ENCODE results near the gene DNLZ. TPM values are rescaled to one million over a fixed set of nuclear protein-coding genes. Genes with fewer than 3 reads are reported as not detected.
A peak's percentile ranks its signal among the peaks of the same experiment; 100 is the strongest.

DNLZ gene
- total and polyA plus RNA-seq, 5 donors = 15.2 to 24.9 (median 20.4) TPM

DNA sequence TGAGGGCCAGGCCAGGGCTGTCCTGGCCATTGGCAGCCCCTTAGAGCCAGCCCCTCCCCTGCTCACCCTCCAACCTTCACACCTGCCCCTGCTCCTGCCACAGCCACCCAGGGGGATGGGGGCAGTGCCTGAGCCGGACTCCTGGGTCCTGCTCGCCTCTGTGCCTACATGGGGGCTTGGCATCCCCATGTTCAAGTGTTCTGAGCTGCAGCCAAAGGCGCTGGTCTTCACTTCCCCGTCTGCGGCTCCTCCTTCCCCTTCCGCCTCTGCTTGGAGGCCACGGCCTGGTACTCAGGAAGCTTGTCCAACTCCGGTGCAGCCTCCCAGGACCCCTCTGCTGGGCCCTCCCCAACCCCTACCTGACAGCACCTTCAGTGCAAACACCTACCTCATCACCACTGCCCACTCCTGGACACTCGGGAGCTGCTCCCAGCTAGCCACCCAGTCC is 2.3 kb upstream of the DNLZ start:
- intact Hi-C loops (cut with DNase I) = no loop called here

DNA sequence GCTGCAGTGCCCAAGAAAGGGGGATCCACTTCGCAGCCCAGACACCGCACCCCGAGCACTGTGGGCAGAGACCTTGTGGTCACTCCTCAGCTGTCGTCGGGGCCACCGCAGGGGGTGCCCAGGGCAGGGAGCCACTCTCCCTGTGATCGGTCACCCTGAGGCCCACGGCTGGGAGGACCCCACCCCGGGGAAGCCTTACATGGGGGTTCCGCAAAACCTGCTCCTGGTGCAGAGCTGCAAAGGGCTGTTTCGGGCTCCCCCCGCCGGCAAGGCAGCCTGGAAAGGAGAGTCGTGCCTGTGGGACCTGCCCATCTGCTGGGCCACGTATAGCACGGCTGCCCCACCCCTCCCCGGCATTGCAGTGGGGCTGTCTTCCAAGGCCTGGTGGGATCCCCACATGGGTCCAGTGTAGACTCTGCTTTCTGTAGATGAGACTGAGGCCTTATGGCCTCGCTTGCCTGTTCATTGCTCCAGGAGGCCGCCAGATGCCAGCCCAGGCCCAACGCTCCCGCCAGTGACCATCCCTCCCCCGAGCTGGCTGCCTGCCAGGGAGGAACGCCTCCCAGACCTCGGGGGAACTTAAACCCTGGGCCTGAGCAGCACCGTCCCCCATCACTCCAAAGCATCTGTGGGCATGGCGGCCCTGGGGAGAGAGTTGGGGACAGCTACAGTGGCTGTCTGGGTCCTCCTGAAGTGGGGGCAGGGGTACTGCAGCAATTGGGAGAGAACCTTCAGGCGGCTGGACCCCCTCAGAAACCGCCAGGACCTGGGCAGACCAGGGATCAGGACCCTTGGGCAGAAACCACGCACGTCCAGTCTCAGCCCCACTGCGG is 1.6 kb upstream of the DNLZ start:
- H3K4me1 ChIP-seq (ENCODE audit: control insufficient read depth, insufficient read depth, low read length) = peaks cover 5% of the 10 kb centered on the region
- H3K27ac ChIP-seq (ENCODE audit: low read length) = no peak overlapping the region
- H3K27me3 ChIP-seq (ENCODE audit: control insufficient read depth, insufficient read depth) = no peaks in the 10 kb centered on the region
- peak in 2 of 3 donors; percentile 71 to 78 for DNase-seq
- 74% methylated on average over 31 of the region's 31 CpGs for WGBS
- intact Hi-C loops (cut with DNase I) = no loop called here
- no peak for ATAC-seq
- H3K9me3 ChIP-seq (ENCODE audit: control insufficient read depth, low read length) = no peaks in the 10 kb centered on the region
- no peak overlapping the region for H3K4me3 ChIP-seq (ENCODE audit: low read length)

More for the DNA sequence above, 2.3 kb upstream of the DNLZ start:
- Histone ChIP-seq H3K27ac (ENCODE audit: low read length) (no peak overlapping the region), H3K27me3 (ENCODE audit: control insufficient read depth, insufficient read depth) (no peaks in the 10 kb centered on the region), H3K4me3 (ENCODE audit: low read length) (no peak overlapping the region), H3K9me3 (ENCODE audit: control insufficient read depth, low read length) (no peaks in the 10 kb centered on the region), H3K4me1 (ENCODE audit: control insufficient read depth, insufficient read depth, low read length) (peaks cover 5% of the 10 kb centered on the region)
- peak in 1 of 3 donors; percentile 67 for DNase-seq
- 62% methylated on average over 9 of the region's 9 CpGs for WGBS
- no peak for ATAC-seq

GRCh38 chr9:136363949-136364748 is 605 bp upstream of the DNLZ start:
- no peaks in the 10 kb centered on the region for H3K9me3 ChIP-seq (ENCODE audit: control insufficient read depth, low read length)

DNA sequence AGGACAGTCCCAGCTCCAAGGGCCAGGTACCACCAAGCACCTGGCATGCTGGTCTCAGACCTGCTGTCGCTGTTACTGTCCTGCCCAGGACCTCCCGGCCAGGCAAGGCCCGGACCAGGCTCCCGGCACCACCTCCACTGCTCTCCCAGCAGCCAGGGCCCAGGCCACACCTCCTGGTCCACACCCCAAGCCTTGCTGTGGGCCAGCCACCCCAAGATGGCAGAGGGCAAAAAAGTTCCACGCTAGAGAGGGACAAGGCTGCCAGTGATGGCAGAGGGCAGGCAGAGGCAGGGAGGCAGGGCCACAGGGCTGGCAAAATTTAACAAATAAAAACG is 1.1 kb downstream of the DNLZ start:
- DNase-seq (peak in 2 of 3 donors; percentile 78 to 81), ATAC-seq (peak in 1 of 2 donors; percentile 3)
- Histone ChIP-seq H3K4me1 (ENCODE audit: control insufficient read depth, insufficient read depth, low read length) (peaks cover 5% of the 10 kb centered on the region), H3K27ac (ENCODE audit: low read length) (no peak overlapping the region), H3K9me3 (ENCODE audit: control insufficient read depth, low read length) (no peaks in the 10 kb centered on the region), H3K4me3 (ENCODE audit: low read length) (no peak overlapping the region), H3K27me3 (ENCODE audit: control insufficient read depth, insufficient read depth) (no peaks in the 10 kb centered on the region)
- 84% methylated on average over 6 of the region's 6 CpGs for WGBS
- intact Hi-C loops (cut with DNase I) = no loop called here

More at GRCh38 chr9:136363949-136364748, 605 bp upstream of the DNLZ start:
- H3K4me1 ChIP-seq (ENCODE audit: control insufficient read depth, insufficient read depth, low read length) = peaks cover 5% of the 10 kb centered on the region
- intact Hi-C loops (cut with DNase I) = no loop called here
- H3K27ac ChIP-seq (ENCODE audit: low read length) = no peak overlapping the region
- DNase-seq (peak in 1 of 3 donors; percentile 72), ATAC-seq (no peak)
- H3K27me3 ChIP-seq (ENCODE audit: control insufficient read depth, insufficient read depth) = no peaks in the 10 kb centered on the region
- 32% methylated on average over 54 of the region's 54 CpGs for WGBS
- H3K4me3 ChIP-seq (ENCODE audit: low read length) = no peak overlapping the region

DNA sequence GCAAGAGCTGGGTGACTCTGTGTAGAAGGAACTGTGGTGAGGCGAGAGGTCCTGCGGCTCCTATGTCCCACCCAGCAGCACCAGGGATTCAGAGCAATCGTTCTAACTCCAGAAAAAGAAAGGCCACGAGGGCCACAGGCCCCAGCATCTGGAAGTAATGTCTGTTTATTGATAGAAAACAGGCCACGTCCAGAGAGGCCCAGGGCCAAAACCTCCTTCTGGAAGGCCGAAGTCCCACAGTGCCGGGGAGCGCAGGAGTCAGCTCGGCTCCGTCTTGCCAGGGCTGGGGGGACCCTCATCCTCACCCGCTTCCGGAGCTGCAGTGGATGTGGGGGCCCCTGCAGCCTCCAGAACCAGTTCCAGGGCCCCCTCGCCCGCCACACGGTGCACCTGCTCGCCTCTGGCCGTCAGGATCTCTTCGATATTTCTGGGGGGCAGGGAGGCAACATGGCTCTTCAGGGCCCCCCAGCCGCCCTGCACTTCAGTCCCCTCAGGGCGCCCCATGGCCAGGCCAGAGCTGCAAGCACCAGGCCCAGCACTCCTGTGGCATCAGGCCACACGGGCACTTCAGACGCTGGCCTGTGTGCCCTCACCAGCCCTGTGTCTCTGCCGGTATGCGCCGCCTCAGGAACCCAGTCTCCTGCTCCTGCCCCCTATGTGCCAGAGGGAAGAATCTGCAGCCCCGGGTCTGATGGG is 1.6 kb downstream of the DNLZ start:
- Histone ChIP-seq H3K4me1 (ENCODE audit: control insufficient read depth, insufficient read depth, low read length) (peaks cover 5% of the 10 kb centered on the region), H3K27ac (ENCODE audit: low read length) (no peak overlapping the region), H3K27me3 (ENCODE audit: control insufficient read depth, insufficient read depth) (no peaks in the 10 kb centered on the region), H3K9me3 (ENCODE audit: control insufficient read depth, low read length) (no peaks in the 10 kb centered on the region), H3K4me3 (ENCODE audit: low read length) (no peak overlapping the region)
- intact Hi-C loops (cut with DNase I) = no loop called here
- peak in 1 of 2 donors; percentile 0 for ATAC-seq
- 74% methylated on average over 26 of the region's 26 CpGs for WGBS
- DNase-seq = peak in 1 of 3 donors; percentile 71

GRCh38 chr9:136361047-136361753 is 2.3 kb downstream of the DNLZ start:
- Histone ChIP-seq H3K9me3 (ENCODE audit: control insufficient read depth, low read length) (no peaks in the 10 kb centered on the region), H3K4me3 (ENCODE audit: low read length) (no peak overlapping the region), H3K4me1 (ENCODE audit: control insufficient read depth, insufficient read depth, low read length) (peaks cover 5% of the 10 kb centered on the region), H3K27me3 (ENCODE audit: control insufficient read depth, insufficient read depth) (no peaks in the 10 kb centered on the region), H3K27ac (ENCODE audit: low read length) (peak overlapping the region; percentile 1)
- 60% methylated on average over 43 of the region's 43 CpGs for WGBS
- peak in 2 of 3 donors; percentile 58 to 77 for DNase-seq
- intact Hi-C loops (cut with DNase I) = no loop called here
- ATAC-seq = no peak

DNA sequence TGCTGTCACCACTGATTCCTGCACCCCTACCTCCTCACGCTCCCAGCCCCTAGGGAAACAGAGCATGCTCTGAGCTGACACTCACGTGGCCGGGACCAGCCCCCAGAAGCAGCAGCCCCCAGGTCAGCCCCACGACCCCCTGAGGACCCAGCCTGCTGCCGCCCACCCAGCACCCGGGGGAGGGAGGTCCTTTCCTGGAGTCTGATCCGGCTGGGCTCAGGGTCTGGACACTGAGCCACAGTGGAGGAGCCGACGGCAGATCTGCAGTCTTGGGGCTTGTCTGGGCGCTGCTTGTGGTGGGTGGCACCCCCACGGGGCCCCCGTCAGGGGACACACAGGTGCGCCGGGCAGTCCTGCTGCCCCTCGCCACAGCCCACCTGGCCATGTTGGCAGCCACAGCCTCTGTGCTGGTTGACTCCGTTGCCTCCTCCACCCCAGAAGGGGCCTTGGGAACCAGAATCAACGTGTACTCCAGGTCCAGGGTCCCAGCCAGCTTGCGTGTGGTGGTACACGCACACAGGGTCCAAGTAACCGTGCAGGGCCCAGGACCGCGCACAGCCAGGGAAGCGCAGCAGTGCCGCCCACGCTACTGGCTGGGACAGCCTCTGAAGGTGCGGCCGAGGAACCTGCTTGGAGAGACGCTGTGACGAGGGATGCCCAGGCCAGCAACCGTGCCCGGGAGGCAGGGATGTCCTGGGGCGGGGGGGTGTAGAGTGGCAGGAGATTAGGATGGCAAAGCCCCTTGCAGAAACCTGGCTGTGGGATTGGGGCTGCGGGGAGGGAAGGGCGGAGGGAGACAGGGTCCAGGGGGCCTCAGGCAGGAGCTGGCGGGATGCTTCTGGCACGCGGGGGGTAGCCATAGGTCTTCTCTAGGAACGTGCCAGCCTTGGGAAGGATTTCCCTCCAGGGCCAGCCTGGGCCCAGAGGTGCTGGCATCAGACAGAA is 3.5 kb downstream of the DNLZ start:
- Histone ChIP-seq H3K4me1 (ENCODE audit: control insufficient read depth, insufficient read depth, low read length) (peaks cover 5% of the 10 kb centered on the region), H3K4me3 (ENCODE audit: low read length) (no peak overlapping the region), H3K27me3 (ENCODE audit: control insufficient read depth, insufficient read depth) (no peaks in the 10 kb centered on the region), H3K27ac (ENCODE audit: low read length) (no peak overlapping the region), H3K9me3 (ENCODE audit: control insufficient read depth, low read length) (no peaks in the 10 kb centered on the region)
- ATAC-seq (no peak), DNase-seq (peak in 1 of 3 donors; percentile 64)
- 65% methylated on average over 38 of the region's 38 CpGs for WGBS
- intact Hi-C loops (cut with DNase I) = no loop called here

DNA sequence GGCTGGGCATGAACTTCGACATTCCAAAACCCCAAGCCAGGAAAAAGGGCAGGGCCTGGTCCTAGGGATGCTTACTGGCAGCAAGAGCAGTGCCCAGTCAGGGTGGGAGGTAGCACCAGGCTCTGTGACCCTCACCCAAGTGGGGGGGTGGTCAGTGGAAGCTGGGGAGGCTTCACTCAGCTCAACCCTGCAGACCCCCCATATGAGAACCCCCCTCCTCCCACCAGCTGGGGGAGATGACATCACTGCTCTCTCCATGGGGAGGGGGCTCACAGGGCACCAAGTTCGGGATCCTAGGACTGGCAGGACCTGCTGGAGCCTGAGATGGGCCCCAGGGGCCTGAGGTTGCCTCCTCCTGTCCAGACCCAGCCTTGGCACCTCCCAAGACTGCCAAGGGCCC is 4.7 kb downstream of the DNLZ start:
- no peak overlapping the region for H3K4me3 ChIP-seq (ENCODE audit: low read length)
- WGBS = 51% methylated on average over 2 of the region's 2 CpGs
- peaks cover 2% of the 10 kb centered on the region for H3K4me1 ChIP-seq (ENCODE audit: control insufficient read depth, insufficient read depth, low read length)
- intact Hi-C loops (cut with DNase I) = no loop called here
- H3K27me3 ChIP-seq (ENCODE audit: control insufficient read depth, insufficient read depth) = no peaks in the 10 kb centered on the region
- ATAC-seq (no peak), DNase-seq (no peak)
- no peak overlapping the region for H3K27ac ChIP-seq (ENCODE audit: low read length)
- no peaks in the 10 kb centered on the region for H3K9me3 ChIP-seq (ENCODE audit: control insufficient read depth, low read length)

DNA sequence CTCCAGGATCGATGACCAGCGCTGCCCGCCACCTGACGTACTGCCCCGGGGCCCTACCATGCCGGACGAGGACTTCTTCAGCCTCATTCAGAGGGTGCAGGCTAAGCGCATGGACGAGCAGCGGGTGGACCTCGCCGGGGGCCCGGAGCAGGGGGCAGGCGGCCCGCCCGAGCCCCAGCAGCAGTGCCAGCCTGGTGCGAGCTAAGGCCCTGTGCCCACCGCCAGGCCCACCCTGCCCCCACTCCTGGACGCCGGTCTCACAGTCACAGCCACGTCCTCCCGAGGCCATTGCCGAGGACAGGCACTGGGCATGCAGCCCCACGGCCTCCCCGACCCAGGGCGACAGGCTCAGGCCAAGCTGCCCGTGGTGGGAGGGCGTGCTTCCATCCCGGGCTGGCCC is 5.5 kb downstream of the DNLZ start:
- H3K9me3 ChIP-seq (ENCODE audit: control insufficient read depth, low read length) = no peaks in the 10 kb centered on the region
- DNase-seq = peak in 2 of 3 donors; percentile 70
- 83% methylated on average over 29 of the region's 29 CpGs for WGBS
- no peak overlapping the region for H3K27ac ChIP-seq (ENCODE audit: low read length)
- H3K27me3 ChIP-seq (ENCODE audit: control insufficient read depth, insufficient read depth) = no peaks in the 10 kb centered on the region
- intact Hi-C loops (cut with DNase I) = no loop called here
- H3K4me3 ChIP-seq (ENCODE audit: low read length) = no peak overlapping the region
- H3K4me1 ChIP-seq (ENCODE audit: control insufficient read depth, insufficient read depth, low read length) = no peaks in the 10 kb centered on the region
- no peak for ATAC-seq
